Spinal cord (tissue), 10 donors: ENCODE data around the gene GPHB5. TPM values are rescaled to one million over a fixed set of nuclear protein-coding genes. Genes with fewer than 3 reads are reported as not detected.
A peak's percentile ranks its signal among the peaks of the same experiment; 100 is the strongest.
"Not testable (repeated sequence)": the region's sequence is repeated elsewhere in the genome, so short reads cannot be mapped to it uniquely, and the experiment has no call there.

Experiments used
- DNase-seq, 6 donors: peaks; one replicate each; pipeline versions ENCODE4 v3.0.0 to v3.0.0-alpha.2; 2013 to 2015; ENCODE audit warnings: low spot score in 6 of 6, low read depth in 4 of 6
- H3K27ac ChIP-seq: one replicate; pipeline ENCODE4 v1.5.1; 2013; ENCODE audit warnings: low read depth, low read length, control low read depth
- H3K27me3 ChIP-seq: one replicate; pipeline ENCODE4 v1.6.1; 2013; ENCODE audit warnings: low read length; ENCODE audit not compliant: control insufficient read depth, insufficient read depth
- H3K36me3 ChIP-seq: one replicate; pipeline ENCODE4 v1.6.1; 2013; ENCODE audit warnings: low read length; ENCODE audit not compliant: control insufficient read depth, insufficient read depth
- H3K4me1 ChIP-seq: one replicate; pipeline ENCODE4 v1.6.1; 2013; ENCODE audit warnings: low read length; ENCODE audit not compliant: control insufficient read depth, insufficient read depth
- H3K4me3 ChIP-seq: one replicate; pipeline ENCODE4 v1.5.1; 2013; ENCODE audit warnings: low read depth, low read length, control low read depth
- H3K9me3 ChIP-seq: one replicate; pipeline ENCODE4 v1.6.1; 2013; ENCODE audit warnings: low read length; ENCODE audit not compliant: control insufficient read depth, insufficient read depth
- WGBS: methylation state at CpG from one replicate; pipeline ENCODE4 v1.1.5; 2013; ENCODE audit warnings: missing lambda C conversion rate; ENCODE audit not compliant: insufficient coverage; 5-methylcytosine and 5-hydroxymethylcytosine counted together
- polyA plus RNA-seq, 2 donors: library from polyadenylated mRNA; unstranded; fragments of 120-200 nt; gene quantifications; one replicate each; pipeline ENCODE4 v1.2.1, GENCODE V29; 2013; ENCODE audit not compliant: insufficient read length in 2 of 2
- total RNA-seq, 2 donors: library from RNA; depleted of rRNA in 1 of 2; stranded (reverse); fragments of 120-200 nt in 1 of 2; fragments of >200 nt in 1 of 2; gene quantifications; one replicate each; pipeline versions ENCODE4 v1.2.3 to v1.2.4, GENCODE V29; 2013 to 2014
- donor health status: healthy.

GPHB5 gene
- total and polyA plus RNA-seq, 4 donors = not detected

- H3K4me3 ChIP-seq = no peak overlapping the region
- 44% methylated on average over 3 of the region's 8 CpGs for WGBS
- no peaks in the 10 kb centered on the region for H3K9me3 ChIP-seq
- H3K36me3 ChIP-seq = peaks cover 3% of the 10 kb centered on the region
- no peaks in the 10 kb centered on the region for H3K4me1 ChIP-seq
- no peaks in the 10 kb centered on the region for H3K27me3 ChIP-seq
- peak in 2 of 6 donors; percentile 43 to 84 for DNase-seq
- no peak overlapping the region for H3K27ac ChIP-seq
Measured at GRCh38 chr14:63282997-63283883, 35.5 kb downstream of the GPHB5 start.

GRCh38 chr14:63279933-63280332 lies 38.8 kb downstream of the GPHB5 start:
- not testable (repeated sequence) for H3K9me3 ChIP-seq, H3K36me3 ChIP-seq, DNase-seq, H3K27me3 ChIP-seq, H3K4me3 ChIP-seq, H3K4me1 ChIP-seq, H3K27ac ChIP-seq
- 100% methylated on average over 2 of the region's 4 CpGs for WGBS

- Histone ChIP-seq H3K27ac (no peak overlapping the region), H3K4me3 (no peak overlapping the region), H3K36me3 (no peaks in the 10 kb centered on the region), H3K9me3 (no peaks in the 10 kb centered on the region), H3K27me3 (no peaks in the 10 kb centered on the region), H3K4me1 (peaks cover 9% of the 10 kb centered on the region)
- WGBS = 33% methylated on average over 1 of the region's 2 CpGs
- DNase-seq = no peak
Measured at GRCh38 chr14:63277591-63278183, 41.0 kb downstream of the GPHB5 start.

- no peaks in the 10 kb centered on the region for H3K36me3 ChIP-seq
- peak overlapping the region; percentile 43 for H3K27ac ChIP-seq
- WGBS = 63% methylated on average over 4 of the region's 5 CpGs
- H3K4me1 ChIP-seq = peaks cover 9% of the 10 kb centered on the region
- DNase-seq = peak in 5 of 6 donors; percentile 38 to 92 (median 57)
- H3K27me3 ChIP-seq = no peaks in the 10 kb centered on the region
- no peaks in the 10 kb centered on the region for H3K9me3 ChIP-seq
- no peak overlapping the region for H3K4me3 ChIP-seq
Measured at GRCh38 chr14:63276492-63277342, 42.0 kb downstream of the GPHB5 start.

- WGBS = 60% methylated on average over 3 of the region's 4 CpGs
- H3K36me3 ChIP-seq = no peaks in the 10 kb centered on the region
- H3K4me1 ChIP-seq = peaks cover 9% of the 10 kb centered on the region
- H3K9me3 ChIP-seq = no peaks in the 10 kb centered on the region
- H3K27me3 ChIP-seq = no peaks in the 10 kb centered on the region
- no peak overlapping the region for H3K27ac ChIP-seq
- no peak for DNase-seq
- H3K4me3 ChIP-seq = no peak overlapping the region
Measured at GRCh38 chr14:63276016-63276415, 42.7 kb downstream of the GPHB5 start.

- H3K27me3 ChIP-seq = no peaks in the 10 kb centered on the region
- no peak for DNase-seq
- H3K4me1 ChIP-seq = peaks cover 9% of the 10 kb centered on the region
- H3K4me3 ChIP-seq = no peak overlapping the region
- H3K27ac ChIP-seq = no peak overlapping the region
- 78% methylated on average over 3 of the region's 3 CpGs for WGBS
- H3K36me3 ChIP-seq = no peaks in the 10 kb centered on the region
- no peaks in the 10 kb centered on the region for H3K9me3 ChIP-seq
Measured at GRCh38 chr14:63275611-63276010, 43.1 kb downstream of the GPHB5 start.

- H3K27ac ChIP-seq = no peak overlapping the region
- H3K27me3 ChIP-seq = no peaks in the 10 kb centered on the region
- H3K9me3 ChIP-seq = no peaks in the 10 kb centered on the region
- WGBS = 91% methylated on average over 5 of the region's 8 CpGs
- no peak for DNase-seq
- peaks cover 9% of the 10 kb centered on the region for H3K4me1 ChIP-seq
- no peaks in the 10 kb centered on the region for H3K36me3 ChIP-seq
- H3K4me3 ChIP-seq = no peak overlapping the region
Measured at GRCh38 chr14:63273717-63274655, 44.7 kb downstream of the GPHB5 start.

GRCh38 chr14:63273129-63273528 lies 45.6 kb downstream of the GPHB5 start:
- Histone ChIP-seq H3K4me3 (no peak overlapping the region), H3K36me3 (no peaks in the 10 kb centered on the region), H3K27ac (no peak overlapping the region), H3K4me1 (peaks cover 9% of the 10 kb centered on the region), H3K27me3 (no peaks in the 10 kb centered on the region), H3K9me3 (no peaks in the 10 kb centered on the region)
- DNase-seq = no peak
- WGBS = 85% methylated on average over 2 of the region's 3 CpGs
